ENCODE data around the gene SCD5.

The SCD5 gene

DNA sequence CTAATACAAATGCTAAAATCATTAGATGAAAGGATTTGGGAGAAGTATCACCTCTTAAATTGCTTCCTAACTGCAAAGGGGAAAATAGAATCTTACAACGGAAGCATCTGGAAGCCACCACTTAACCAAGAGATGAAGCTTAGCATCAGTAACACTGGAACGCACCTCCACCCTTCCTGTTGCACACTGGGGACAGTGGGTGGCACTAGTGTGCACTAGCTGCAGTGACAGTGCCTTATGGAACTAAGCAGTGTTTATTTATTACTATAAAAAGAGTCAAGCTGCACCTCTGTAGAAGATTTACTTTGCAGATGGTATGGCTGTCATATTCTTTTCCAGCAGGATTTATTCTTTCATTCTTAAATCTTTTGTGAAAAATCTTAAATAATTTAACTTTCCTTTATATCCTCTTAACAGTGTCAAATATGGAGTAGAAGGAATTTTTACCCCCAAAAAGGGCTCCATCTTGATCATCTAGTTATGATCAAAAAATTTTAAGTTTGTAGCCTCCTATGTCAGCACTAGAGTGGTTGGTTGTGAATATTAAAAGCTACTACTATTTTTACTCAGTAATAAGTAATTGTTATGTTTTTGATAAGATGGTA is 76.7 kb downstream of the SCD5 start:
- Mint-ChIP-seq H3K27ac (no peak overlapping the region), H3K36me3 (ENCODE audit: low read depth) (no peaks in the 10 kb centered on the region), H3K4me1 (peaks cover 18% of the 10 kb centered on the region), H3K4me3 (no peak overlapping the region), H3K27me3 (ENCODE audit: low read depth) (no peaks in the 10 kb centered on the region), H3K9me3 (no peaks in the 10 kb centered on the region)
- TF ChIP-seq, protein P1, sequence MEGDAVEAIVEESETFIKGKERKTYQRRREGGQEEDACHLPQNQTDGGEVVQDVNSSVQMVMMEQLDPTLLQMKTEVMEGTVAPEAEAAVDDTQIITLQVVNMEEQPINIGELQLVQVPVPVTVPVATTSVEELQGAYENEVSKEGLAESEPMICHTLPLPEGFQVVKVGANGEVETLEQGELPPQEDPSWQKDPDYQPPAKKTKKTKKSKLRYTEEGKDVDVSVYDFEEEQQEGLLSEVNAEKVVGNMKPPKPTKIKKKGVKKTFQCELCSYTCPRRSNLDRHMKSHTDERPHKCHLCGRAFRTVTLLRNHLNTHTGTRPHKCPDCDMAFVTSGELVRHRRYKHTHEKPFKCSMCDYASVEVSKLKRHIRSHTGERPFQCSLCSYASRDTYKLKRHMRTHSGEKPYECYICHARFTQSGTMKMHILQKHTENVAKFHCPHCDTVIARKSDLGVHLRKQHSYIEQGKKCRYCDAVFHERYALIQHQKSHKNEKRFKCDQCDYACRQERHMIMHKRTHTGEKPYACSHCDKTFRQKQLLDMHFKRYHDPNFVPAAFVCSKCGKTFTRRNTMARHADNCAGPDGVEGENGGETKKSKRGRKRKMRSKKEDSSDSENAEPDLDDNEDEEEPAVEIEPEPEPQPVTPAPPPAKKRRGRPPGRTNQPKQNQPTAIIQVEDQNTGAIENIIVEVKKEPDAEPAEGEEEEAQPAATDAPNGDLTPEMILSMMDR (IDR thresholded peaks at IDR 0.05; ENCODE audit: unreplicated experiment in 3 of 3): peak; percentile 44 to 55 (median 49)

DNA sequence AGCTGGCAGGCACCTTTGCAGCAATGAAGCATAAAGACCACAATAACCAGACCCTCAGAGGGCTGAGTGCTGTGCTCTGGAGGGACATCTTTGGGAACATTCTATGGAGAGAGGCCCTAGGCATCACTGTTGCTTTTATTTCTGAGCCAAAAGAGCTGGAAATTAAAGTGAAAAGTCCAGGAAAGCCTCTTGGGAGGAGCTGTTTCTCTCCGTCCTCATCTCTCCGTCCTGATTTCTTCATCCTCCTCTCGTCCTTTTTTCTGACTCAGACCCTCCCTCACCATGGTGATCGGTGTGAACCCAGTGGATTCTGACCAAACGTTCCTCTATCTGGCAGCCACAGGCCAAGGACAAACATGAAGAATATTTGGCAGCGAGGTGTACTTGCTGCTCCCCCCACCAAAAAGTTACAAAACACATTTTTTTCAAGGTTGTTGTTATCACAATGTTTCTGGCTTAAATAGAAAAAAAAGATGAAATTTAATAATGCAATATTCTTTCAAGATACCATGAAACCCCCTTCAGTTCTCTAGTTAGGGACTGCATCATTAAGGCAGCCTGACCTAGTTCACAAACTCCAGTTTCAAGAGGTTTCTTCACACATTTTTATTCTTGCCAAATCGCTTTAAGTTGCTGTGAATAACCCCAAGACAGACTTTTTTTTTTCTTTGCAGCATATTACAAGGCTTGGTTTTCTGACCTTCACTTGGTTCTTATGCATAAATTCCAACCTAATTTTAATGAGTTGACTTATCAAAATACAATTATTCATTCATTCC is 80.2 kb downstream of the SCD5 start:
- peaks cover 24% of the 10 kb centered on the region for H3K4me1 Mint-ChIP-seq
- H3K9me3 Mint-ChIP-seq: no peaks in the 10 kb centered on the region
- TF ChIP-seq, protein P1 (IDR thresholded peaks at IDR 0.05; ENCODE audit: unreplicated experiment in 3 of 3): no peak
- H3K36me3 Mint-ChIP-seq (ENCODE audit: low read depth): no peaks in the 10 kb centered on the region
- H3K27me3 Mint-ChIP-seq (ENCODE audit: low read depth): peaks cover 13% of the 10 kb centered on the region
- no peak overlapping the region for H3K27ac Mint-ChIP-seq
- H3K4me3 Mint-ChIP-seq: no peak overlapping the region

DNA sequence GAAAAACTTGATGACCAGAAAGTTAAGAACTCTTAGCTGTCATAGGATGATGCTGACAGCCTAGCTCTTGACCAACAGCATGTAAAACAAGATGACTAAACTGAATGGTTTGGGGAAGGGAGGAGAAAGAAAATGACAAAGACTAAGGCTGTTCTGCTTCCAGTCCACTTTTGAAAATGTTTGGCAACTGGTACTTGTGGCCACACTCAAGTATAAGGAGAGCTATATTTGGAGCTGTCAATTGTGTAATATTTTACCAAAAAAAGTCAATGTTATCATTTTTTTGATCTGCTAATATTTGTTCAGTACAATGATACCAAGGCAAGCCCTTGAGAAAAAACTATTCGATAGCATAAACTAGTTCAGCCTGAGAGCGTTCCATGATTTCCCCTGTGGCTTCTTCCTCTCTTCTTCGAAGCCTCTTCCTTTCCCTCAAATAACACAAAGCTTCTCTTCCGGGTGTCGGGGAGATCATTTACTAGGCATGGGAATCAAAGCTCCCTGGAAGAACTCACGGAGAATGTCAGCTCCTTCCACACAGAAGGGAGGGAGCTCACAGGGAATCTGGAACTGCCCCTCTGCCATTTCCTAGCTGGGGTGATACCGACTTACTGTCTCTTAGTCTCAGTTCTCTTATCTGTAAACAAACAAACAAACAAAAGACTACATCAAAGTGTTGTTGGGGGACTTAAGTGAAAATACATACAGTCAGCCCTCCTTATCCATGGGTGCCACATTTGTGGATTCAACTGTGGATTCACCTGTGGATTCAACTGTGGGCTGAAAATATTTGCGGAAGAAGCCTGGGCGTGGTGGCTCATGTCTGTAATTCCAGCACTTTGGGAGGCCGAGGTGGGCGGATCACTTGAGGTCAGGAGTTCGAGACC is 82.6 kb downstream of the SCD5 start:
- Mint-ChIP-seq H3K4me3 (no peak overlapping the region), H3K36me3 (ENCODE audit: low read depth) (no peaks in the 10 kb centered on the region), H3K9me3 (no peaks in the 10 kb centered on the region), H3K27ac (peak overlapping the region in 2 of 3 experiments; percentile 13 to 14), H3K27me3 (ENCODE audit: low read depth) (peaks cover 13% of the 10 kb centered on the region), H3K4me1 (peaks cover 31% of the 10 kb centered on the region)
- TF ChIP-seq, protein P1 (IDR thresholded peaks at IDR 0.05; ENCODE audit: unreplicated experiment in 3 of 3): no peak

DNA sequence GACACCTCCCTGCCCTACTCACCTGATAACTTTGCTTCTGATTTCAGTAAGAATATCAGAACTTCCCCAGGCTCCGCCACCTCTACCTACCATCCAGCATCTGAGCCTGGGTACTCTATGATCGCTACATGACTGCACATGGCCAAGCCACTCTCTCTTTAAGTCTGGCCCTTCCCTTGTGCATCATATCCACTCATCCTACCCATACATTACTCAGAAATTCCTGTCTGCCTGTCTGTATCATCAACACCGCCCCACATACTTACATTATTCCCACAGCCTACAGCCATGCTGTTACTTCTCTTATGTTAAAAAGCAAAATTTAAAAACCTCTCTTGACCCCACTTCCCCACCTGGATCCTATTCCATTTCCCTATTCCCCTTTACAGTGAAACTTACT is 84.7 kb downstream of the SCD5 start:
- Mint-ChIP-seq H3K36me3 (ENCODE audit: low read depth) (no peaks in the 10 kb centered on the region), H3K4me1 (peaks cover 25% of the 10 kb centered on the region), H3K27me3 (ENCODE audit: low read depth) (peaks cover 13% of the 10 kb centered on the region), H3K27ac (no peak overlapping the region), H3K4me3 (no peak overlapping the region), H3K9me3 (no peaks in the 10 kb centered on the region)
- TF ChIP-seq, protein P1 (IDR thresholded peaks at IDR 0.05; ENCODE audit: unreplicated experiment in 3 of 3): no peak

DNA sequence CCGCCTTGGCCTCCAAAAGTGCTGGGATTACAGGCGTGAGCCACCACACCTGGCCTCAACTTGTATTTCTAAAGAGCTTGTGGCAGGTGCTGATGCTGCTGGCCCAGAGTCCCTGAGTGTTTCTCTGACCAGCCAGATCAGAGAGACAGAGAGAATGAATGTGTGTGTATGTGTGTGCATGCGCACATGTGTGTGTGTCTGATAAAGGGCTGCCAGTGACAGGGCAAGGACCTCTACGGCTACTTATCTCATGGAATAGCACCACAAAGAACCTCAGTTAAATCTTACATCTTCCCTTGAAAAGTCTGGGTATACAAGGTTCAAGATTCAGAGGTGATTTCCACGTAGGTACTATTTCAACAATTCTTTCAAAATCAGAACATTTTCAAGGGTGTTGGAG is 86.0 kb downstream of the SCD5 start:
- Mint-ChIP-seq H3K4me1 (peaks cover 18% of the 10 kb centered on the region), H3K27ac (no peak overlapping the region), H3K36me3 (ENCODE audit: low read depth) (no peaks in the 10 kb centered on the region), H3K9me3 (no peaks in the 10 kb centered on the region), H3K4me3 (no peak overlapping the region), H3K27me3 (ENCODE audit: low read depth) (peaks cover 19% of the 10 kb centered on the region)
- TF ChIP-seq, protein P1 (IDR thresholded peaks at IDR 0.05; ENCODE audit: unreplicated experiment in 3 of 3): no peak
